MM.1S (cell line): ENCODE results near the gene ASB11.

ENCODE experiments used
- EZH2 ChIP-seq: fragments of 300-600 bp; sonication (generic); optimal IDR thresholded peaks from 2 replicates; pipeline ENCODE3; 2017; ENCODE audit warnings: low read depth, mild to moderate bottlenecking, antibody characterized with exemption, low read length, mixed read lengths
- EZH2phosphoT487 ChIP-seq: fragments of 300-600 bp; sonication (generic); IDR thresholded peaks from 2 replicates; pipeline ENCODE4 v1.6.1; 2018; ENCODE audit warnings: antibody characterized with exemption, low read length
- TF ChIP-seq, protein P1 (sequence below): fragments of 300-600 bp; sonication (generic); IDR thresholded peaks from 2 replicates; pipeline ENCODE4 v1.5.1; 2016; ENCODE audit warnings: antibody characterized with exemption, low read length, mixed read lengths

GRCh38 chrX:15235001-15235400, 80.4 kb downstream of the ASB11 start:
- TF ChIP-seq EZH2: no peak
- TF ChIP-seq, protein P1, sequence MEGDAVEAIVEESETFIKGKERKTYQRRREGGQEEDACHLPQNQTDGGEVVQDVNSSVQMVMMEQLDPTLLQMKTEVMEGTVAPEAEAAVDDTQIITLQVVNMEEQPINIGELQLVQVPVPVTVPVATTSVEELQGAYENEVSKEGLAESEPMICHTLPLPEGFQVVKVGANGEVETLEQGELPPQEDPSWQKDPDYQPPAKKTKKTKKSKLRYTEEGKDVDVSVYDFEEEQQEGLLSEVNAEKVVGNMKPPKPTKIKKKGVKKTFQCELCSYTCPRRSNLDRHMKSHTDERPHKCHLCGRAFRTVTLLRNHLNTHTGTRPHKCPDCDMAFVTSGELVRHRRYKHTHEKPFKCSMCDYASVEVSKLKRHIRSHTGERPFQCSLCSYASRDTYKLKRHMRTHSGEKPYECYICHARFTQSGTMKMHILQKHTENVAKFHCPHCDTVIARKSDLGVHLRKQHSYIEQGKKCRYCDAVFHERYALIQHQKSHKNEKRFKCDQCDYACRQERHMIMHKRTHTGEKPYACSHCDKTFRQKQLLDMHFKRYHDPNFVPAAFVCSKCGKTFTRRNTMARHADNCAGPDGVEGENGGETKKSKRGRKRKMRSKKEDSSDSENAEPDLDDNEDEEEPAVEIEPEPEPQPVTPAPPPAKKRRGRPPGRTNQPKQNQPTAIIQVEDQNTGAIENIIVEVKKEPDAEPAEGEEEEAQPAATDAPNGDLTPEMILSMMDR: no peak
- no peak for TF ChIP-seq EZH2phosphoT487
